ENCODE data around the gene CROT. TPM values are rescaled to one million over a fixed set of nuclear protein-coding genes. Genes with fewer than 3 reads are reported as not detected.

CROT gene
- total and polyA plus RNA-seq, 2 experiments from 2014 or later: 11.1 to 13.4 TPM

DNA sequence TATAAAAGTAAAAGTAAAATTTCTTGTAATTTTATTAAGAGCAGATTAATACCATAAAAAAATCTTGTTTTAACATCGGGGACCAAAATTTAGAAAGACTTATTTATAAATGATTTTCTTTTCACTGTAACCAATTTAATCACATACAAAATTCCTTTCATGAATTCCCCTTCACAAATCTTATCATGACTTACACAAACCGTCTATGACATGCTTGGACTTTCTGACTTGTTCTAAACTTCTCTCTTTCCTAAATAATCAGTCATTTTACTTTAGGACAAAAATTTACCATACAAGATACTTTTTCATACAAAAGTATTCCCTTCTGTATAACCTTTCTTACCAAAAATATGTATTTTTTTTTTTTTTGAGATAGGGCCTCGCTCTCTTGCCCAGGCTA lies 9.3 kb downstream of the CROT start:
- Histone ChIP-seq H2AFZ (no peak overlapping the region), H3K36me3 (ENCODE audit: low read depth) (peaks cover 5% of the 10 kb centered on the region; the same call in 1 of the 2 replicates), H3F3A (ENCODE audit: insufficient read depth) (peaks cover 13% of the 10 kb centered on the region), H3K4me2 (ENCODE audit: unreplicated experiment) (no peak overlapping the region), H3K27ac (no peak overlapping the region), H3K9me3 (ENCODE audit: low read depth) (no peaks in the 10 kb centered on the region), H3K4me1 (ENCODE audit: insufficient read depth) (peaks cover 13% of the 10 kb centered on the region), H3K27me3 (replicated peaks; ENCODE audit: insufficient read depth) (no peaks in the 10 kb centered on the region), H3K9me2 (ENCODE audit: insufficient read depth) (no peaks in the 10 kb centered on the region), H4K20me1 (ENCODE audit: insufficient read depth) (no peaks in the 10 kb centered on the region), H3K79me2 (ENCODE audit: insufficient read depth) (no peaks in the 10 kb centered on the region), H3K9ac (no peak overlapping the region), H3K4me3 (no peak overlapping the region)
- in situ Hi-C loops (cut with MboI): no loop called here
- TF ChIP-seq EZH2phosphoT487 (IDR thresholded peaks at IDR 0.05; ENCODE audit: insufficient read depth, low read depth) (no peak), EZH2 (IDR thresholded peaks at IDR 0.05; ENCODE audit: insufficient read depth, poor library complexity, severe bottlenecking) (no peak)
- DNase-seq: no peak
- WGBS, 2 experiments (ENCODE audit: low coverage in 1 of 2, low lambda C conversion rate in 2 of 2, missing lambda C conversion rate in 2 of 2): 87 to 89% methylated on average over 3 of the region's 3 CpGs

DNA sequence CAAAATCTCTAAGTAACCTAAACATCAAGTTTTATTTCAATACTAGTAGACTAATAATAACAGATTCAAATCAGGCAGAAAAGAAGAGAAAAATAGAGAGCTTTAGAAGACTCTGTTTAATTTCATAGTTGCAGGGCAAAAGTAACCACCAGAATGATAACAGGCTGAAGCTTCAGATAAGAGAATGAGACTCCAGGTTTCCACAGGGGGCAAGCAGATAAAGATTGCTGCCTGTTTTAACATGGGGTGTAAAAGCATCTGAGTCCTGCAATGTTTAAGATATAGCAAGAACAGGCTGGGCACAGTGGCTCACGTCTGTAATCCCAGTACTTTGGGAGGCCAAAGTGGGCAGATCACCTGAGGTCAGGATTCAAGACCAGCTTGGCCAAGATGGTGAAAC lies 11.0 kb downstream of the CROT start:
- Histone ChIP-seq H3K9me2 (ENCODE audit: insufficient read depth) (no peaks in the 10 kb centered on the region), H3K9ac (no peak overlapping the region), H3K9me3 (ENCODE audit: low read depth) (no peaks in the 10 kb centered on the region), H3K4me3 (no peak overlapping the region), H3F3A (ENCODE audit: insufficient read depth) (peaks cover 16% of the 10 kb centered on the region), H3K4me1 (ENCODE audit: insufficient read depth) (peaks cover 17% of the 10 kb centered on the region), H3K79me2 (ENCODE audit: insufficient read depth) (no peaks in the 10 kb centered on the region), H3K4me2 (ENCODE audit: unreplicated experiment) (no peak overlapping the region), H4K20me1 (ENCODE audit: insufficient read depth) (no peaks in the 10 kb centered on the region), H3K36me3 (ENCODE audit: low read depth) (peaks cover 5% of the 10 kb centered on the region; the same call in 1 of the 2 replicates), H2AFZ (no peak overlapping the region), H3K27me3 (replicated peaks; ENCODE audit: insufficient read depth) (no peaks in the 10 kb centered on the region), H3K27ac (no peak overlapping the region)
- WGBS, 2 experiments (ENCODE audit: low coverage in 1 of 2, low lambda C conversion rate in 2 of 2, missing lambda C conversion rate in 2 of 2): 86 to 100% methylated on average over 1 of the region's 1 CpG
- TF ChIP-seq EZH2phosphoT487 (IDR thresholded peaks at IDR 0.05; ENCODE audit: insufficient read depth, low read depth) (no peak), EZH2 (IDR thresholded peaks at IDR 0.05; ENCODE audit: insufficient read depth, poor library complexity, severe bottlenecking) (no peak)
- no peak for DNase-seq
- in situ Hi-C loops (cut with MboI): no loop called here

DNA sequence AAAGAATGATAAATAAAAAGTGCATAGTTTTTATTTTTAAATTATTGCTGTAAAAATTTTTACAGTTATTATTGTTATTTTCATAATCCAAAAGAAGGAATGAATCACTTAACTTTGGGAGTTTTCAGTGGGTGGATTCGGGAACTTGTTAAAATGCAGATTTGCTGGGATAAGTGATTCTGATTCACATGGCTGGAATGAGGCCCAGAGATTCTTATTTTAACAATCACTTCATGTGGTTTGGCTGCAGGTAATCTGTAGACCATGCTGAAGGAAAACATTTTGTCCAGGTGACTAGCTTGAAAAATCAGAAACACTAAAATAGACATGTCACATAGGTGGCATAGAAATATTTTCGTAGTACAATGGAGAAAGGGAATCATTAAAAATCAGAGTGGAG lies 13.9 kb downstream of the CROT start:
- Histone ChIP-seq H3K9me2 (ENCODE audit: insufficient read depth) (no peaks in the 10 kb centered on the region), H3K4me1 (ENCODE audit: insufficient read depth) (peaks cover 24% of the 10 kb centered on the region), H2AFZ (no peak overlapping the region), H4K20me1 (ENCODE audit: insufficient read depth) (no peaks in the 10 kb centered on the region), H3K36me3 (ENCODE audit: low read depth) (no peaks in the 10 kb centered on the region; the same call in 1 of the 2 replicates), H3K9me3 (ENCODE audit: low read depth) (no peaks in the 10 kb centered on the region), H3F3A (ENCODE audit: insufficient read depth) (peaks cover 16% of the 10 kb centered on the region), H3K79me2 (ENCODE audit: insufficient read depth) (no peaks in the 10 kb centered on the region), H3K27ac (peak overlapping the region; percentile 10), H3K9ac (no peak overlapping the region), H3K27me3 (replicated peaks; ENCODE audit: insufficient read depth) (no peaks in the 10 kb centered on the region), H3K4me3 (no peak overlapping the region), H3K4me2 (ENCODE audit: unreplicated experiment) (peak overlapping the region; percentile 19)
- TF ChIP-seq EZH2phosphoT487 (IDR thresholded peaks at IDR 0.05; ENCODE audit: insufficient read depth, low read depth): no peak
- TF ChIP-seq EZH2 (IDR thresholded peaks at IDR 0.05; ENCODE audit: insufficient read depth, poor library complexity, severe bottlenecking): no peak
- in situ Hi-C loops (cut with MboI): no loop called here
- DNase-seq: peak; percentile 81
- 43 to 45% methylated on average over 2 of the region's 2 CpGs for WGBS, 2 experiments (ENCODE audit: low coverage in 1 of 2, low lambda C conversion rate in 2 of 2, missing lambda C conversion rate in 2 of 2)

DNA sequence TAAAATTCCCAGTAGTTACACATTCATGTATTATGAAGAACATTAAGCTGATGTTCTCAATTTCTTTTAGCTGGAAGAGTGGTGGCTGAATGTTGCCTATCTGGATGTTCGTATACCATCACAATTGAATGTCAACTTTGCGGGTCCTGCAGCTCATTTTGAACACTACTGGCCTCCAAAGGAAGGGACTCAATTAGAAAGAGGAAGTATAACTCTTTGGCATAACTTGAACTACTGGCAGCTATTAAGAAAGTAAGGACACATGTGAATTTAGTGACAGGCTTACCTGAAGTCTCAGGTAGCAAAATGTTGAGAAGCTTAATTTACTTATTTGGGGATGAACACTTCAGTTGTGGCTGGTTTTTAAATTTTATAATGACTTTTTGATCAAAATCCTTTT lies 15.9 kb downstream of the CROT start:
- H3K4me3 ChIP-seq: no peak overlapping the region
- H3K9me2 ChIP-seq (ENCODE audit: insufficient read depth): no peaks in the 10 kb centered on the region
- no peak overlapping the region for H3K4me2 ChIP-seq (ENCODE audit: unreplicated experiment)
- H2AFZ ChIP-seq: no peak overlapping the region
- H3F3A ChIP-seq (ENCODE audit: insufficient read depth): peaks cover 16% of the 10 kb centered on the region
- no peaks in the 10 kb centered on the region for H3K27me3 ChIP-seq (replicated peaks; ENCODE audit: insufficient read depth)
- no peak overlapping the region for H3K9ac ChIP-seq
- no peak for TF ChIP-seq EZH2 (IDR thresholded peaks at IDR 0.05; ENCODE audit: insufficient read depth, poor library complexity, severe bottlenecking)
- TF ChIP-seq EZH2phosphoT487 (IDR thresholded peaks at IDR 0.05; ENCODE audit: insufficient read depth, low read depth): no peak
- no peak for DNase-seq
- peaks cover 24% of the 10 kb centered on the region for H3K4me1 ChIP-seq (ENCODE audit: insufficient read depth)
- WGBS, 2 experiments (ENCODE audit: low coverage in 1 of 2, low lambda C conversion rate in 2 of 2, missing lambda C conversion rate in 2 of 2): 96 to 100% methylated on average over 2 of the region's 2 CpGs
- no peaks in the 10 kb centered on the region for H4K20me1 ChIP-seq (ENCODE audit: insufficient read depth)
- H3K9me3 ChIP-seq (ENCODE audit: low read depth): no peaks in the 10 kb centered on the region
- no peaks in the 10 kb centered on the region for H3K36me3 ChIP-seq (ENCODE audit: low read depth)
- no peak overlapping the region for H3K27ac ChIP-seq
- no peaks in the 10 kb centered on the region for H3K79me2 ChIP-seq (ENCODE audit: insufficient read depth)
- in situ Hi-C loops (cut with MboI): no loop called here

DNA sequence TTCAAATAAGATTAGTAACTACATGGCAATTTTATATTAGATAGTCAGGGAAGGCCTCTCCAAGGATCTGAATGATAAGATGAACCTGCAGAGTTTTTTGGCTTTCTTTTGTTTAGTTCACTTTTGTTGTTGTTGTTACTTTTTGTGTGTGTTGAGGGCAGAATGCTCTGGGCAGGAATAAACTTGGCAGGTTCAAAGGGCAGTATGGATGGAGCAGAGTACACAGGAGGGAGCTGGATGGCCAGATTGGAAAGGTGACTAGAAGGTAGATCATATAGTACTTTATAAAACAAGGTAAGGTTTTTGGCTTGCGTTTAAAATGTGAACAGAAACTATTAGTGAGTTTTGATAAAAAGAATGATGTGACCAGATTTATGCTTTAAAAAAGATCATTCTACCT lies 17.9 kb downstream of the CROT start:
- Histone ChIP-seq H3K9me2 (ENCODE audit: insufficient read depth) (no peaks in the 10 kb centered on the region), H3K36me3 (ENCODE audit: low read depth) (no peaks in the 10 kb centered on the region), H3K4me2 (ENCODE audit: unreplicated experiment) (no peak overlapping the region), H4K20me1 (ENCODE audit: insufficient read depth) (no peaks in the 10 kb centered on the region), H3K9me3 (ENCODE audit: low read depth) (no peaks in the 10 kb centered on the region), H3K4me1 (ENCODE audit: insufficient read depth) (peaks cover 24% of the 10 kb centered on the region), H3F3A (ENCODE audit: insufficient read depth) (peaks cover 16% of the 10 kb centered on the region), H3K27ac (no peak overlapping the region), H3K27me3 (replicated peaks; ENCODE audit: insufficient read depth) (no peaks in the 10 kb centered on the region), H3K9ac (no peak overlapping the region), H3K79me2 (ENCODE audit: insufficient read depth) (no peaks in the 10 kb centered on the region), H3K4me3 (no peak overlapping the region), H2AFZ (no peak overlapping the region)
- TF ChIP-seq EZH2 (IDR thresholded peaks at IDR 0.05; ENCODE audit: insufficient read depth, poor library complexity, severe bottlenecking) (no peak), EZH2phosphoT487 (IDR thresholded peaks at IDR 0.05; ENCODE audit: insufficient read depth, low read depth) (no peak)
- in situ Hi-C loops (cut with MboI): no loop called here
- 96 to 100% methylated on average over 1 of the region's 1 CpG for WGBS, 2 experiments (ENCODE audit: low coverage in 1 of 2, low lambda C conversion rate in 2 of 2, missing lambda C conversion rate in 2 of 2)
- DNase-seq: no peak

All from GM23248 (cell line).